Ecto neural progenitor cell (in vitro differentiated cells): ENCODE data around the gene ROR2.
"Not testable (repeated sequence)": the region's sequence is repeated elsewhere in the genome, so short reads cannot be mapped to it uniquely, and the experiment has no call there.

Source experiments
- DNase-seq: peaks from one replicate; pipeline ENCODE4 v3.0.0-alpha.2; 2018; ENCODE audit warnings: low spot score

ROR2 gene

GRCh38 chr9:91924090-91924489 is 25.9 kb downstream of the ROR2 start:
- DNase-seq: no peak

GRCh38 chr9:91923145-91923544 is 26.9 kb downstream of the ROR2 start:
- no peak for DNase-seq

DNA sequence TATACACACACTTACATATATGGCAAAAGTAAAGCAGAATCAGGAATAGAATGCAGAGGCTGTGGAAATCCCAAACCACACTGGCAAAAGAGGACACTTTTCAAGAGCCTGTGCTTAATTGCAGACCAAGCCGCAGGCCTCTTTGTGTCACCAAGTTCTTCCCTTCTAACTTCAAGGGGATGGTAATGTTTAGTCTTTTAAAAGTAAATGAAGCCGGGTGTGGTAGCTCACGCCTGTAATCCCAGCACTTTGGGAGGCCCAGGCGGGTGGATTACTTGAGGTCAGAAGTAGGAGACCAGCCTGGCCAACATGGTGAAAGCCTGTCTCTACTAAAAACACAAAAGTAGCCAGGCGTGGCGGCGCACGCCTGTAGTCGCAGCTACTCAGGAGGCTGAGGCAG is 28.7 kb downstream of the ROR2 start:
- DNase-seq: no peak

- no peak for DNase-seq
These were observed 29.2 kb downstream of the ROR2 start for GRCh38 chr9:91920630-91921350.

- DNase-seq: no peak
These were observed 30.4 kb downstream of the ROR2 start for GRCh38 chr9:91919621-91920020.

DNA sequence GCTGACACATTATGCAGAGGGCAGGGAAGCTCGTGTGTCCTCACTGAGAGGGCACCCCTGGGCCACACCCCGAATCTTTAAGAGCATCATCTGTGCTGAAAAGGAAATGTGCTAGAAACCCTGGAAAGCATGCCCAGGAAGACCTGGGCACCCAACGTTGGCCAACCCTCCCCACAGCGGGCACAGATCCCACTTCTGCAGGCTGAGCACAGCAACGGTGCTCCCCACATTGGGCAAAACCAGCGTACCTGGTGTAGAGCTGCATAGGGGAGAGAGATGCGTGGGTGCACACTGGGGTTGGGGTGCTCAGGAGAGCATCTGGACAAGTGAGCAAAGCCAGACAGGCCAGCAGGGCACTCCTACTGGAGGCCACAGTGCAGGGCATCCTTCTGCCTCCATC is 32.6 kb downstream of the ROR2 start:
- no peak for DNase-seq

GRCh38 chr9:91915524-91916263 is 34.3 kb downstream of the ROR2 start:
- peak; percentile 41 for DNase-seq

DNA sequence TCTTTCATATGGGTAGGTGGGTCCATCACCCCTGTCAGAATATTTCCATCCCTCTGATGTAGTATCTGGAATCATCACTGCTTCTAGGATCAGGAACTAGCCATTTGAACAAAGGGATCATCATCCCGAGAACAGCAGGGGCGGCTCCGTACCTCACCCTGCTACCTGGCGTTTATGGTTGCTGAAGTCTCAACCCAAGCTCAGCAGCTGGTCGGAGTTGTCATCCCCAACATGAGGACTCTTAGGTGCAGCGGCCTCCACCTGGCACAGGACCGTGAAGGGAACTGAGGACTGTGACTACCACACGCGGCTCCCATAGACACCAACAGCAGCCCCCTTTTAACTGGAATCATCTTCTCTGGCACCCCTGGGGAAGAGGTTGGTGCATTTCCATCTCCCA is 35.1 kb downstream of the ROR2 start:
- DNase-seq: peak; percentile 32

DNA sequence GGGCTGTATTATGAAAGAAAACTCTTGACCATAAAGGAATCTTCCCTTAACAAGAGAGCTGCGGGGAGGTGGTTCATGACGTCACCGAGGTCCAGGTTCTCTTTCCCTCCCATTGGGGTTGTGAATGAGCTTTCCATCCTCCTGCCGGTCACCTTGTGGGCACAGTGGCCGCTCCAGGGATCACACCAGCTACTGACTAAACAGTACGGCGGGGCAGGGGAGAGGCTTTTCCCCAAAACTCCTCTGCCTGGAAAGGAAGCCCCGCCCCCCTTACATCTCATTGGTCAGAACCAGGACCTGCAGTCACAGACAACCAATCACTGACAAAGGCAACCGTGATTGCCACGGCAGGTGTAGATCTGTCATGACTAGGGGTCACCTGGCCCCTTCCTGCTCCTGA is 35.6 kb downstream of the ROR2 start:
- DNase-seq: peak; percentile 33

DNA sequence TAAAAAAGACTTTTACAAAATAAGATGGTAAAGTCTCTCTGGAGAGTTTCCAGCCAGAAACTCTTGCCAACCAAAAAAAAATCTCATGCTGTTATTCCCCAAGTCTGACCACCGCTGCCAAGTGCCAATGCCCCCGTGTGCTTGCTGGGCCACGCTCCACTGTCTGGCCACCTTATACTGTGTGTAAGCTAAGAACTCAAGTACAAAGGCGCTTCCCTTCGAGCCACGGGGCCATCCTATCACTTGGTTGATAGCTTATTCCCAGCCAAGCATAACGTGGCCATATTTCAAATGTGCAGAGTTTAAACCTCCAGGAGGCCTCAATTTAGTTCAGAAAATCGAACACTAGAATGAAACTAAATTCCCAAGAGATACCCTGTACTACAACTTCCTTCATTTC is 36.0 kb downstream of the ROR2 start:
- DNase-seq: peak; percentile 23

- no peak for DNase-seq
These were observed 36.9 kb downstream of the ROR2 start for GRCh38 chr9:91913096-91913495.

DNA sequence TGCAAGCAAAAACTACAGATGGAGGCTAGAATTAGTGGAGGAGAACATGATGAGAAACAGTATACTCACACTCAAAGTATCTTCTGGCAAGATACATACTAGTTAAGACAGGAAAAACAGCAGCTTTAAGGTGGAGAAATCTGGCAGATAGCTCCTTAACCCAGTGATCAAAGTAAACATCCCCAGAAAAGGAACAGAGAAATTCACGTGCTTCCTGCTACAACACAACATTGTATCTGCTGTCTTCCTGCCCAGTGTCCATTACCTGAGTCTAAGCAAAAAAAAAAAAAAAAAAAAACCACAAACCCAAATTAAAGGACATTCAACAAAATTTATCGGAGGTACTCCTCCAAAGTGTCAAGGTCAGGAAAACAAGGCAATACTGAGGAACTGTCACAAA is 38.4 kb downstream of the ROR2 start:
- no peak for DNase-seq

- not testable (repeated sequence) for DNase-seq
These were observed 40.8 kb downstream of the ROR2 start for GRCh38 chr9:91909256-91909655.

DNA sequence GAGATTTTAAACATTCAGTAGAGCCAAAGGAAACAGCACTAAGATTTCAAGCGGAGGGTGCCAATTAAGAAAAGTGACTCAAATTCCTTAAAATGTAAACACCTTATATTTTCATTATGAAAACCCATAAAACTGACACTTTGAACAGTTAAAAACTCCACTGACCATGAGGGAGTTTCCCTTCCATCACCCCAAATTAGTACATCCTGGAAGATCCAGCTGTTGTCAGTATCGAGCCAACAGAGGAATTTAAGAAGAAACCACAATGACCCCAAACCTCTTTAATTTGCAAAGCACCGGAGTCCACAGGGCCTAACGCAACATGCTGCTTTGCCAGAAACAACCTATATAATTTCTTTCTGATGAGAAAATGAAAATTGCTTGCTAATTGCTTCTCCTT is 41.3 kb downstream of the ROR2 start:
- no peak for DNase-seq

DNA sequence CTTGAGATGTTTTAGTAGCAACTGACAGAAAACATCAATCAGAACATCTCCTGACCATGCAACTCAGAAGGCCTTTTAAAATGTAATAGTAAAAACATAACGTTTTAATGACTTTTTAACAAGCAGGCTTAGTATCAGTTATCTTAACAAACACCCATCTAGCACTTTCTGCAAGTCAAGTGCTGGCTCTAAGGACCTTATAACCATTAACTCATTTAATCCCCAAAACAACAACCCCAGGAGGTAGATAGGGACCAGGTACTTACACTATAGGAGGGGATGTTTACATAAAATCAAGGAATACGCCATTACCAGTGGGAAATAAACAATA is 41.8 kb downstream of the ROR2 start:
- DNase-seq: no peak

DNA sequence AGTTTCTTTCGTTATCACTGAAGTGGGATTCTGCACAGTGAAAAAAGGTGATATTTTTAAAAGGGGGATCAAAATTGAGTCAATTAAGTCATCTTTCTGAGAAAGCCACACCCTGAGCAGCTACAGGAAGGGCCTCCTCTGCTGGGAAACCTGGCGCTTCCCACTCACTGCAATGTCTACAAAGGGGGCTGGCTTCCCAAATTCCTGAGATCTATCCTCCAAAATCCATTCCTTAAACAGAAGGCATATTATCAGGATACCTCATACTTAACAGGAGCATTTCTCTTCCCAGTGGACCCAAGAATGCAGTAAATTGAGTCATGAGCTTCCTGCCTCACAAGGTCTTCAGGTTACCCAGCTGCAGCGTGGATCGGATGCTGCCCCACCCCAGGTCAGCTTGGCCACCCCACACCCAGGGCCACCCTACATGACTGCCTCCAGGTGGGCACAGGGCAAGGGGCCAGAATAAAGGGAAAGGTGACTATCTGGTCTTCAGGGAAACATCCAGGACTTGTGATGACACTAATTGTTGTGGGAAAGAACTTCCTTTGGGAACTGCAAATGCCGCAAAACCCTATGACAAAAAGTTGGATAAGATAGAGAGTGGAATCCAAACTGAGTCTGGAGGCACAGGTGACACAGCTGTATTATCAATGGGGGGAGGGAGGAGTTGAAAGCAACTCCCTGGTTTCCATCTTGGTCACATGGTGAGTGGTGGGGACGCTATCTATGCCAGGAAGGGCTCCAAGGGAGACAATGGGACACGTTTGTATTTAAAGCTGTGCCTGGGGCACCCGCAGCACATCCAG is 42.3 kb downstream of the ROR2 start:
- DNase-seq: no peak

- no peak for DNase-seq
These were observed 44.0 kb downstream of the ROR2 start for GRCh38 chr9:91905991-91906469.

- no peak for DNase-seq
These were observed 44.8 kb downstream of the ROR2 start for GRCh38 chr9:91905237-91905650.

- DNase-seq: no peak
These were observed 45.3 kb downstream of the ROR2 start for GRCh38 chr9:91904588-91905236.

DNA sequence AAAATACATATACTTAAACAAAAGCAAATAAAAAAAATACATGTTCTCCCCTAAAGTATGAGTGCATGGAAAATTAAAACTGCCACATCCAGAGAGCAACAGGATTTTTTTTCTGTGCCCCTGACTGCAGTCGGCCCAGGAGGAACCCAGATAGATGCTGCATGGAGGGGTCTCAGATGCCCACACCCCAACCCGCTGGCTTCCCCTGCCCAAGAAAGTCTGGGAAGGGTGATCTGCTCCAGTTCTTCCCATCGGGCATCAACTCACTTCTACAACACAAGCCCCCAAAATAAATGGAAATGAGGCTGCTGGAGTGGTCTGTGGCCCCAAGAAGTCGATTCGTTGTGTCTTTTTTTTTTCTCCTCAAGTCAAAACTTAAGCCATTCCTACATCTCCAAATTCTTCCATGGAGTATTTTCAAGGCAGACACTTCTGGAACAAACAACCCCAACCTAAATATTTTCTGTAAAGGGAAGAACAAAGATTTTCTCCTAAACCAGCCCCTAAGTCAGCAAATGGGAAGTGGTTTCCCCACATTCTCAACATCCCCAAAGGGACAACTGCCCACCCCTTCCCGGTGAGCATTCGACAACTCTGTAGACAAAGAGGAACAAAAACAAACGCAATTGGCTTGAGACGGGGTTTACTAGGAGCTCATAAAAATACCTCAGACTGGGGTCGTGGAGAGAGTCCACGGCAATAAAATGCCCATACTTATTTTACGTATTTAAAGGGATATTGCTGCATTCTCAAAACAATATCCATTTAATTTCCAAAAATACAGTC is 46.7 kb downstream of the ROR2 start:
- no peak for DNase-seq

DNA sequence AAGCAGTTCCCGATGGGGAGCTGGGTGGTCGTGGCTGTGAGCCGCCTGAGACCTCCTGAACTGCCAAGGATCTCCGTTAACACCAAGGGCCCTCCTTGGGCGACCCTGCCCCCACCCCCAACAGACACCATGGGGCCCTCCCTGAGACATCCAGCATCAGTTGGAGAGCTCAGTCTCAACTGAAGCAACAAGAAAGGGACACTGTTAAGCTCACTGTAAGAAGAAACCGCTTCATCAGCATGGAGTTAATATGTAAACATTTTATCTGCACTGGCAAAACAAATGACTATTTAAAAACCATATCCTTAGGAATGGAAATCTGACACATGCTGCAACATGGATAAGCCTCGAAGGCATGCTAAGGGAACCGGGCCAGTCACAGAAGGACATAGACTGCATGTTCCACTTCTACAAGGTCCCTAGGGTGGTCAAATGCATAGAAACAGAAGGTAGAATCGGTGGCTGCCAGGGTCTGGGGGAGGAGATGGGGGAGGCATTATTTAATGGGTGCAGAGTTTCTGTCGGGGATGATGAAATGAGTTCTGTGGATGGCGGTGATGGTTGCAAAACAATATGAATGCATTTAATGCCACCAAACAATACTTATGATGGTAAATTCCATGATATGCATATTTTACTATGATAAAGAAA is 47.4 kb downstream of the ROR2 start:
- no peak for DNase-seq
